Measurements from ENCODE around the gene ACHE. TPM values are rescaled to one million over a fixed set of nuclear protein-coding genes. Genes with fewer than 3 reads are reported as not detected.

Gene ACHE
- total and polyA plus RNA-seq, 2 of the 13 experiments (the other 11 are each of a cell fraction or from before 2014, with no cell fraction given), result 0.18 to 0.40 TPM

GRCh38 chr7:100888988-100889750, 6.5 kb downstream of the ACHE start, which contains the start of gene UFSP1 (continued):
- TF ChIP-seq, protein P1, sequence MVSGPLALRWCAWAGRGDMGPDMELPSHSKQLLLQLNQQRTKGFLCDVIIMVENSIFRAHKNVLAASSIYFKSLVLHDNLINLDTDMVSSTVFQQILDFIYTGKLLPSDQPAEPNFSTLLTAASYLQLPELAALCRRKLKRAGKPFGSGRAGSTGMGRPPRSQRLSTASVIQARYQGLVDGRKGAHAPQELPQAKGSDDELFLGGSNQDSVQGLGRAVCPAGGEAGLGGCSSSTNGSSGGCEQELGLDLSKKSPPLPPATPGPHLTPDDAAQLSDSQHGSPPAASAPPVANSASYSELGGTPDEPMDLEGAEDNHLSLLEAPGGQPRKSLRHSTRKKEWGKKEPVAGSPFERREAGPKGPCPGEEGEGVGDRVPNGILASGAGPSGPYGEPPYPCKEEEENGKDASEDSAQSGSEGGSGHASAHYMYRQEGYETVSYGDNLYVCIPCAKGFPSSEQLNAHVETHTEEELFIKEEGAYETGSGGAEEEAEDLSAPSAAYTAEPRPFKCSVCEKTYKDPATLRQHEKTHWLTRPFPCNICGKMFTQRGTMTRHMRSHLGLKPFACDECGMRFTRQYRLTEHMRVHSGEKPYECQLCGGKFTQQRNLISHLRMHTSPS (CRISPR knock-in tag; IDR thresholded peaks at IDR 0.05; ENCODE audit: low read depth), result no peak; the same call in 1 of the 2 replicates
- TF ChIP-seq FOXK1 (CRISPR knock-in tag; IDR thresholded peaks at IDR 0.05; ENCODE audit: borderline replicate concordance, low read depth), result no peak
- TF ChIP-seq ZNF282 (IDR thresholded peaks at IDR 0.05; ENCODE audit: partially characterized antibody), result no peak
- TF ChIP-seq ZNF12 (CRISPR knock-in tag; IDR thresholded peaks at IDR 0.05), result peak; percentile 72
- peak; percentile 88 for TF ChIP-seq ZNF709 (CRISPR knock-in tag; IDR thresholded peaks at IDR 0.05)
- TF ChIP-seq GTF2F1 (IDR thresholded peaks at IDR 0.05; ENCODE audit: low read length), result no peak
- TF ChIP-seq ZNF747 (CRISPR knock-in tag; IDR thresholded peaks at IDR 0.05; ENCODE audit: borderline replicate concordance), result 0 out of 2 replicates have a peak, but pooled peaks have one; percentile 74
- 0 out of 2 replicates have a peak, but pooled peaks have one; percentile 60 for TF ChIP-seq EEA1 (CRISPR knock-in tag; IDR thresholded peaks at IDR 0.05; ENCODE audit: borderline replicate concordance)
- TF ChIP-seq HOXA5 (CRISPR knock-in tag; IDR thresholded peaks at IDR 0.05), result peak; percentile 85
- TF ChIP-seq ZNF530 (CRISPR knock-in tag; IDR thresholded peaks at IDR 0.05; ENCODE audit: low read depth), result peak; percentile 61; the same call in 1 of the 2 replicates
- TF ChIP-seq BCL3 (CRISPR knock-in tag; IDR thresholded peaks at IDR 0.05), result peak; percentile 43; the same call in 1 of the 2 replicates
- TF ChIP-seq ZFP62 (CRISPR knock-in tag; IDR thresholded peaks at IDR 0.05), result no peak
- no peak for TF ChIP-seq ZNF280B (CRISPR knock-in tag; IDR thresholded peaks at IDR 0.05; ENCODE audit: borderline replicate concordance)
- TF ChIP-seq, protein P2, sequence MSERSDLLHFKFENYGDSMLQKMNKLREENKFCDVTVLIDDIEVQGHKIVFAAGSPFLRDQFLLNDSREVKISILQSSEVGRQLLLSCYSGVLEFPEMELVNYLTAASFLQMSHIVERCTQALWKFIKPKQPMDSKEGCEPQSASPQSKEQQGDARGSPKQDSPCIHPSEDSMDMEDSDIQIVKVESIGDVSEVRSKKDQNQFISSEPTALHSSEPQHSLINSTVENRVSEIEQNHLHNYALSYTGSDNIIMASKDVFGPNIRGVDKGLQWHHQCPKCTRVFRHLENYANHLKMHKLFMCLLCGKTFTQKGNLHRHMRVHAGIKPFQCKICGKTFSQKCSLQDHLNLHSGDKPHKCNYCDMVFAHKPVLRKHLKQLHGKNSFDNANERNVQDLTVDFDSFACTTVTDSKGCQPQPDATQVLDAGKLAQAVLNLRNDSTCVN (CRISPR knock-in tag; IDR thresholded peaks at IDR 0.05; ENCODE audit: borderline replicate concordance), result no peak
- TF ChIP-seq E2F5 (CRISPR knock-in tag; conservative IDR thresholded peaks at IDR 0.05), result peak; percentile 69
- peak; percentile 77; the same call in 1 of the 2 replicates for TF ChIP-seq ZNF230 (CRISPR knock-in tag; IDR thresholded peaks at IDR 0.05)
- peak; percentile 93 for TF ChIP-seq KDM5B (CRISPR knock-in tag; IDR thresholded peaks at IDR 0.05; ENCODE audit: borderline replicate concordance)
- peak; percentile 97 for TF ChIP-seq NR0B2 (CRISPR knock-in tag; IDR thresholded peaks at IDR 0.05)
- TF ChIP-seq ZMYM2 (CRISPR knock-in tag; IDR thresholded peaks at IDR 0.05), result no peak
- TF ChIP-seq POLR2A (IDR thresholded peaks at IDR 0.05; ENCODE audit: insufficient read depth in 1 of 2, low read depth in 2 of 2, low read length in 2 of 2), result peak in 1 of 2 experiments; percentile 84; a peak in 2 of 4 replicates

Data from HepG2 (cell line).